LNCAP (cell line): ENCODE data around the gene MSMB.

Experiments used
- CTCF ChIP-seq: fragments of 450-650 bp; IDR thresholded peaks from 2 replicates; pipeline ENCODE4 v1.5.1; 2017; ENCODE audit warnings: mild to moderate bottlenecking

The MSMB gene

GRCh38 chr10:46084321-46085165, 38.5 kb upstream of the MSMB start:
- no peak for TF ChIP-seq CTCF

- TF ChIP-seq CTCF = no peak
These were observed 34.8 kb upstream of the MSMB start for GRCh38 chr10:46080886-46081285.

- TF ChIP-seq CTCF = no peak
These were observed 33.9 kb upstream of the MSMB start for GRCh38 chr10:46079831-46080585.

GRCh38 chr10:46077731-46078413, 31.8 kb upstream of the MSMB start:
- no peak for TF ChIP-seq CTCF

GRCh38 chr10:46077141-46077554, 31.1 kb upstream of the MSMB start:
- TF ChIP-seq CTCF = no peak

GRCh38 chr10:46075869-46076268, 29.8 kb upstream of the MSMB start:
- TF ChIP-seq CTCF = no peak

GRCh38 chr10:46074196-46074946, 28.3 kb upstream of the MSMB start:
- TF ChIP-seq CTCF = no peak
